ENCODE measurements around the gene MSN.
"Not testable (repeated sequence)": the region's sequence is repeated elsewhere in the genome, so short reads cannot be mapped to it uniquely, and the experiment has no call there.

Gene MSN

GRCh38 chrX:65667503-65668376 lies at the start of gene MSN:
MSN (plus strand) TSS chrX:65667654; CDS start chrX:65667842, 188 bp downstream.
- DNase-seq: peak in 49 of 56 donors; percentile 0 to 69 (median 22)

GRCh38 chrX:65620096-65620705 lies 47.3 kb upstream of the MSN start:
- DNase-seq: not testable (repeated sequence)

GRCh38 chrX:65630771-65631170 lies 36.7 kb upstream of the MSN start:
- no peak for DNase-seq

GRCh38 chrX:65633826-65634225 lies 33.6 kb upstream of the MSN start:
- DNase-seq: no peak

GRCh38 chrX:65634732-65635131 lies 32.7 kb upstream of the MSN start:
- DNase-seq: no peak

GRCh38 chrX:65635378-65635777 lies 32.1 kb upstream of the MSN start:
- DNase-seq: no peak

GRCh38 chrX:65635822-65636221 lies 31.6 kb upstream of the MSN start:
- DNase-seq: no peak

- not testable (repeated sequence) for DNase-seq
Measured at GRCh38 chrX:65636261-65636660, 31.2 kb upstream of the MSN start.

- DNase-seq: no peak
Measured at GRCh38 chrX:65637335-65637734, 30.1 kb upstream of the MSN start.

- DNase-seq: no peak
Measured at GRCh38 chrX:65642914-65643491, 24.5 kb upstream of the MSN start.

GRCh38 chrX:65643531-65644052 lies 23.9 kb upstream of the MSN start:
- DNase-seq: no peak

- DNase-seq: peak in 47 of 56 donors; percentile 0 to 75 (median 11)
Measured at GRCh38 chrX:65644621-65645289, 22.7 kb upstream of the MSN start.

- no peak for DNase-seq
Measured at GRCh38 chrX:65647801-65648200, 19.7 kb upstream of the MSN start.

GRCh38 chrX:65652098-65652497 lies 15.4 kb upstream of the MSN start:
- DNase-seq: no peak

- not testable (repeated sequence) for DNase-seq
Measured at GRCh38 chrX:65657009-65657441, 10.4 kb upstream of the MSN start.

GRCh38 chrX:65657659-65658058 lies 9.8 kb upstream of the MSN start:
- no peak for DNase-seq

- no peak for DNase-seq
Measured at GRCh38 chrX:65658229-65658628, 9.2 kb upstream of the MSN start.

GRCh38 chrX:65667157-65667502 lies 324 bp upstream of the MSN start:
- no peak for DNase-seq

- peak in 47 of 56 donors; percentile 1 to 60 (median 19) for DNase-seq
Measured at GRCh38 chrX:65668377-65669310, 1.2 kb downstream of the MSN start.

GRCh38 chrX:65671286-65671685 lies 3.8 kb downstream of the MSN start:
- DNase-seq: no peak
